ENCODE data around the gene DUX4.
"Not testable (repeated sequence)": the region's sequence is repeated elsewhere in the genome, so short reads cannot be mapped to it uniquely, and the experiment has no call there.

DUX4 gene

GRCh38 chr4:190173428-190173827 is at the start of gene DUX4:
Gene DUX4, plus strand, starts transcription at chr4:190173774. Its CDS starts 0 bp downstream, at chr4:190173774.
- not testable (repeated sequence) for DNase-seq (ENCODE audit: low read depth); H3K4me3 ChIP-seq (ENCODE audit: low read depth, low read length)

- not testable (repeated sequence) for H3K4me3 ChIP-seq (ENCODE audit: low read depth, low read length); DNase-seq (ENCODE audit: low read depth)
Measured at GRCh38 chr4:190175436-190175835, 1.9 kb downstream of the DUX4 start.

GRCh38 chr4:190177727-190178605 is 4.4 kb downstream of the DUX4 start:
- not testable (repeated sequence) for DNase-seq (ENCODE audit: low read depth); H3K4me3 ChIP-seq (ENCODE audit: low read depth, low read length)

GRCh38 chr4:190178606-190178990 is 5.0 kb downstream of the DUX4 start:
- DNase-seq (ENCODE audit: low read depth); H3K4me3 ChIP-seq (ENCODE audit: low read depth, low read length): not testable (repeated sequence)

- DNase-seq (ENCODE audit: low read depth); H3K4me3 ChIP-seq (ENCODE audit: low read depth, low read length): not testable (repeated sequence)
Measured at GRCh38 chr4:190179030-190179739, 5.6 kb downstream of the DUX4 start.

GRCh38 chr4:190179740-190180094 is 6.1 kb downstream of the DUX4 start:
- H3K4me3 ChIP-seq (ENCODE audit: low read depth, low read length); DNase-seq (ENCODE audit: low read depth): not testable (repeated sequence)

GRCh38 chr4:190180947-190181346 is 7.4 kb downstream of the DUX4 start:
- not testable (repeated sequence) for H3K4me3 ChIP-seq (ENCODE audit: low read depth, low read length); DNase-seq (ENCODE audit: low read depth)

- DNase-seq (ENCODE audit: low read depth): not testable (repeated sequence)
Measured at GRCh38 chr4:190181481-190182100, 8.0 kb downstream of the DUX4 start.

GRCh38 chr4:190203510-190203909 is 29.9 kb downstream of the DUX4 start:
- not testable (repeated sequence) for DNase-seq (ENCODE audit: low read depth); H3K4me3 ChIP-seq (ENCODE audit: low read depth, low read length)

More at GRCh38 chr4:190181481-190182100, 8.0 kb downstream of the DUX4 start:
- not testable (repeated sequence) for H3K4me3 ChIP-seq (ENCODE audit: low read depth, low read length)

Data from LNCaP clone FGC (cell line).